Measurements from ENCODE around the gene KLHDC9.

- TF ChIP-seq BHLHE40 (IDR thresholded peaks at IDR 0.05; ENCODE audit: borderline replicate concordance) (no peak), CTBP1 (IDR thresholded peaks at IDR 0.05; ENCODE audit: borderline replicate concordance) (no peak), SP1 (IDR thresholded peaks at IDR 0.05) (no peak), SUZ12 (IDR thresholded peaks at IDR 0.05) (no peak), FOXA1 (IDR thresholded peaks at IDR 0.05) (no peak), TARDBP (IDR thresholded peaks at IDR 0.05) (no peak), LEF1 (IDR thresholded peaks at IDR 0.05; ENCODE audit: borderline replicate concordance) (no peak), ELF4 (IDR thresholded peaks at IDR 0.05) (no peak), FOXM1 (IDR thresholded peaks at IDR 0.05; ENCODE audit: borderline replicate concordance) (no peak), NFRKB (IDR thresholded peaks at IDR 0.05) (no peak)
Measured at GRCh38 chr1:161069731-161070270, 28.4 kb upstream of the KLHDC9 start, which contains the start of gene ARHGAP30.

Measured in HEK293T (cell line).